SJCRH30 (cell line): ENCODE data around the gene ANTXR2. TPM values are rescaled to one million over a fixed set of nuclear protein-coding genes. Genes with fewer than 3 reads are reported as not detected.
"Not testable (repeated sequence)": the region's sequence is repeated elsewhere in the genome, so short reads cannot be mapped to it uniquely, and the experiment has no call there.

Experiments used
- DNase-seq, 2 experiments: peaks; one replicate each; pipeline ENCODE4 v3.0.0-alpha.2; 2015 to 2020
- H3K27ac ChIP-seq: fragments of 250-450 bp; sonication (Bioruptor Pico); 2 replicates; pipeline ENCODE4 v1.5.1; 2020; ENCODE audit warnings: mild to moderate bottlenecking, moderate library complexity
- H3K27me3 ChIP-seq: fragments of 250-450 bp; sonication (Bioruptor Pico); 2 replicates; pipeline ENCODE4 v1.5.1; 2020; ENCODE audit warnings: mild to moderate bottlenecking, moderate library complexity
- H3K36me3 ChIP-seq: fragments of 250-450 bp; sonication (Bioruptor Pico); 2 replicates; pipeline ENCODE4 v1.5.1; 2020; ENCODE audit warnings: mild to moderate bottlenecking, moderate library complexity
- H3K4me1 ChIP-seq: fragments of 250-450 bp; sonication (Bioruptor Pico); 2 replicates; pipeline ENCODE4 v1.5.1; 2020; ENCODE audit warnings: mild to moderate bottlenecking, moderate library complexity
- H3K4me3 ChIP-seq: fragments of 250-450 bp; sonication (Bioruptor Pico); 2 replicates; pipeline ENCODE4 v1.5.1; 2020; ENCODE audit warnings: mild to moderate bottlenecking, moderate library complexity
- H3K9me3 ChIP-seq: fragments of 250-450 bp; sonication (Bioruptor Pico); replicated peaks from 2 replicates; pipeline ENCODE4 v1.5.1; 2020; ENCODE audit warnings: mild to moderate bottlenecking, moderate library complexity
- total RNA-seq: library from RNA; depleted of rRNA; stranded (reverse); fragments of >200 nt; shearing (Covaris generic); gene quantifications from 2 replicates; pipeline ENCODE4 v1.2.3, GENCODE V29; 2014

The ANTXR2 gene
- total RNA-seq, 1 experiment from 2014 or later, result 34.5 TPM

GRCh38 chr4:79897174-79897573 is 175.9 kb downstream of the ANTXR2 start:
- no peak for DNase-seq
- H3K36me3 ChIP-seq, result no peaks in the 10 kb centered on the region
- H3K27ac ChIP-seq, result no peak overlapping the region
- no peaks in the 10 kb centered on the region for H3K9me3 ChIP-seq
- no peak overlapping the region for H3K4me3 ChIP-seq
- no peaks in the 10 kb centered on the region for H3K27me3 ChIP-seq
- no peaks in the 10 kb centered on the region for H3K4me1 ChIP-seq

GRCh38 chr4:79893456-79893855 is 179.6 kb downstream of the ANTXR2 start:
- no peaks in the 10 kb centered on the region for H3K36me3 ChIP-seq
- no peaks in the 10 kb centered on the region for H3K27me3 ChIP-seq
- H3K4me1 ChIP-seq, result no peaks in the 10 kb centered on the region
- no peak overlapping the region for H3K4me3 ChIP-seq
- no peaks in the 10 kb centered on the region for H3K9me3 ChIP-seq
- DNase-seq, result no peak
- H3K27ac ChIP-seq, result no peak overlapping the region

- not testable (repeated sequence) for H3K27ac ChIP-seq, H3K36me3 ChIP-seq, H3K4me1 ChIP-seq, H3K9me3 ChIP-seq, H3K4me3 ChIP-seq, DNase-seq, H3K27me3 ChIP-seq
Measured at GRCh38 chr4:79889026-79889425, 184.0 kb downstream of the ANTXR2 start.

GRCh38 chr4:79886557-79886956 is 186.5 kb downstream of the ANTXR2 start:
- no peak for DNase-seq
- no peak overlapping the region for H3K4me3 ChIP-seq
- H3K36me3 ChIP-seq, result no peaks in the 10 kb centered on the region
- no peaks in the 10 kb centered on the region for H3K4me1 ChIP-seq
- H3K9me3 ChIP-seq, result no peaks in the 10 kb centered on the region
- H3K27ac ChIP-seq, result no peak overlapping the region
- no peaks in the 10 kb centered on the region for H3K27me3 ChIP-seq

GRCh38 chr4:79886021-79886420 is 187.0 kb downstream of the ANTXR2 start:
- H3K9me3 ChIP-seq, result no peaks in the 10 kb centered on the region
- no peak for DNase-seq
- H3K27ac ChIP-seq, result no peak overlapping the region
- H3K4me1 ChIP-seq, result no peaks in the 10 kb centered on the region
- H3K27me3 ChIP-seq, result no peaks in the 10 kb centered on the region
- no peak overlapping the region for H3K4me3 ChIP-seq
- no peaks in the 10 kb centered on the region for H3K36me3 ChIP-seq

- Histone ChIP-seq H3K9me3 (no peaks in the 10 kb centered on the region), H3K36me3 (no peaks in the 10 kb centered on the region), H3K4me1 (no peaks in the 10 kb centered on the region), H3K27ac (no peak overlapping the region), H3K27me3 (no peaks in the 10 kb centered on the region), H3K4me3 (no peak overlapping the region)
- no peak for DNase-seq
Measured at GRCh38 chr4:79883290-79883689, 189.7 kb downstream of the ANTXR2 start.

- Histone ChIP-seq H3K4me3 (no peak overlapping the region), H3K9me3 (no peaks in the 10 kb centered on the region), H3K27me3 (no peaks in the 10 kb centered on the region), H3K27ac (no peak overlapping the region), H3K4me1 (no peaks in the 10 kb centered on the region), H3K36me3 (no peaks in the 10 kb centered on the region)
- DNase-seq, result no peak
Measured at GRCh38 chr4:79882806-79883205, 190.2 kb downstream of the ANTXR2 start.

GRCh38 chr4:79881407-79881806 is 191.6 kb downstream of the ANTXR2 start:
- H3K9me3 ChIP-seq, result no peaks in the 10 kb centered on the region
- no peak overlapping the region for H3K4me3 ChIP-seq
- H3K36me3 ChIP-seq, result no peaks in the 10 kb centered on the region
- no peak for DNase-seq
- H3K27ac ChIP-seq, result no peak overlapping the region
- H3K27me3 ChIP-seq, result no peaks in the 10 kb centered on the region
- H3K4me1 ChIP-seq, result no peaks in the 10 kb centered on the region

- no peaks in the 10 kb centered on the region for H3K27me3 ChIP-seq
- DNase-seq, result no peak
- H3K27ac ChIP-seq, result no peak overlapping the region
- H3K36me3 ChIP-seq, result no peaks in the 10 kb centered on the region
- H3K9me3 ChIP-seq, result no peaks in the 10 kb centered on the region
- H3K4me3 ChIP-seq, result no peak overlapping the region
- no peaks in the 10 kb centered on the region for H3K4me1 ChIP-seq
Measured at GRCh38 chr4:79877511-79877910, 195.5 kb downstream of the ANTXR2 start.

GRCh38 chr4:79875344-79875899 is 197.6 kb downstream of the ANTXR2 start:
- no peak overlapping the region for H3K27ac ChIP-seq
- no peak for DNase-seq
- no peaks in the 10 kb centered on the region for H3K27me3 ChIP-seq
- H3K4me3 ChIP-seq, result no peak overlapping the region
- H3K36me3 ChIP-seq, result no peaks in the 10 kb centered on the region
- no peaks in the 10 kb centered on the region for H3K9me3 ChIP-seq
- H3K4me1 ChIP-seq, result no peaks in the 10 kb centered on the region

GRCh38 chr4:79874197-79874596 is 198.8 kb downstream of the ANTXR2 start:
- H3K9me3 ChIP-seq, result no peaks in the 10 kb centered on the region
- no peak for DNase-seq
- H3K27ac ChIP-seq, result no peak overlapping the region
- no peaks in the 10 kb centered on the region for H3K36me3 ChIP-seq
- no peaks in the 10 kb centered on the region for H3K4me1 ChIP-seq
- no peaks in the 10 kb centered on the region for H3K27me3 ChIP-seq
- no peak overlapping the region for H3K4me3 ChIP-seq

GRCh38 chr4:79872738-79873137 is 200.3 kb downstream of the ANTXR2 start:
- H3K27ac ChIP-seq, result no peak overlapping the region
- H3K4me1 ChIP-seq, result no peaks in the 10 kb centered on the region
- H3K4me3 ChIP-seq, result no peak overlapping the region
- H3K9me3 ChIP-seq, result no peaks in the 10 kb centered on the region
- DNase-seq, result no peak
- H3K27me3 ChIP-seq, result no peaks in the 10 kb centered on the region
- no peaks in the 10 kb centered on the region for H3K36me3 ChIP-seq

GRCh38 chr4:79871961-79872360 is 201.1 kb downstream of the ANTXR2 start:
- H3K36me3 ChIP-seq, result no peaks in the 10 kb centered on the region
- H3K4me3 ChIP-seq, result no peak overlapping the region
- H3K4me1 ChIP-seq, result no peaks in the 10 kb centered on the region
- no peak for DNase-seq
- H3K9me3 ChIP-seq, result no peaks in the 10 kb centered on the region
- no peaks in the 10 kb centered on the region for H3K27me3 ChIP-seq
- no peak overlapping the region for H3K27ac ChIP-seq

- no peak overlapping the region for H3K27ac ChIP-seq
- DNase-seq, result no peak
- no peaks in the 10 kb centered on the region for H3K9me3 ChIP-seq
- no peak overlapping the region for H3K4me3 ChIP-seq
- H3K36me3 ChIP-seq, result no peaks in the 10 kb centered on the region
- no peaks in the 10 kb centered on the region; the same call in 1 of the 2 replicates for H3K4me1 ChIP-seq
- no peaks in the 10 kb centered on the region for H3K27me3 ChIP-seq
Measured at GRCh38 chr4:79869597-79870237, 203.3 kb downstream of the ANTXR2 start.

GRCh38 chr4:79865201-79865597 is 207.8 kb downstream of the ANTXR2 start:
- H3K9me3 ChIP-seq, result no peaks in the 10 kb centered on the region
- peaks cover 20% of the 10 kb centered on the region for H3K4me1 ChIP-seq
- H3K4me3 ChIP-seq, result no peak overlapping the region
- no peaks in the 10 kb centered on the region for H3K27me3 ChIP-seq
- no peaks in the 10 kb centered on the region for H3K36me3 ChIP-seq
- H3K27ac ChIP-seq, result no peak overlapping the region
- no peak for DNase-seq
